ENCODE results near the gene OSMR. TPM values are rescaled to one million over a fixed set of nuclear protein-coding genes. Genes with fewer than 3 reads are reported as not detected.

OSMR gene
- total RNA-seq, 1 experiment from 2014 or later: 82.4 TPM

DNA sequence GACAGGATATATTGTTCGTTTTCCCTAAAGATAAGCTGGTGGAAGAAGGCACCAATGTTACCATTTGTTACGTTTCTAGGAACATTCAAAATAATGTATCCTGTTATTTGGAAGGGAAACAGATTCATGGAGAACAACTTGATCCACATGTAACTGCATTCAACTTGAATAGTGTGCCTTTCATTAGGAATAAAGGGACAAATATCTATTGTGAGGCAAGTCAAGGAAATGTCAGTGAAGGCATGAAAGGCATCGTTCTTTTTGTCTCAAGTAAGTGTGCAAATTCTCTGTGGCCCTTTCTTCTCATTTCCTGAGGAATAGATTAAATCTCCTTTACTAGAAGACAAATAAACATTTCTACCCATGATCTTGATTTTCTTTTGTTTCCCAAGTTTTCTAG, 38.0 kb downstream of the OSMR start:
- no peak for ATAC-seq
- POLR2A ChIA-PET: no interaction called here
- in situ Hi-C loops (cut with HindIII; ENCODE audit: low pct_unique_long_range_greater_than_20kb, low sequenced_read_pairs) (no loop called here), intact Hi-C loops (cut with micrococcal nuclease; ENCODE audit: unreplicated experiment) (no loop called here)
- no peaks in the 10 kb centered on the region for H3K27me3 ChIP-seq (ENCODE audit: control insufficient read depth, insufficient read depth, low read length)
- no peak overlapping the region for H3K4me3 ChIP-seq (ENCODE audit: low read depth in 2 of 2, low read length in 2 of 2)
- no peak overlapping the region for H3K27ac ChIP-seq (ENCODE audit: low read length)
- peaks cover 45% of the 10 kb centered on the region for H3K36me3 ChIP-seq (ENCODE audit: control insufficient read depth, insufficient read depth, low read length)
- H3K9me3 ChIP-seq (ENCODE audit: control insufficient read depth, insufficient read depth, low read depth, low read length): no peaks in the 10 kb centered on the region
- DNase-seq (ENCODE audit: low read depth, low spot score): no peak
- H3K4me1 ChIP-seq (ENCODE audit: control insufficient read depth, insufficient read depth, low read length): no peaks in the 10 kb centered on the region
- TF ChIP-seq POLR2AphosphoS5 (IDR thresholded peaks at IDR 0.05; ENCODE audit: low read depth, low read length): no peak
- no peak for TF ChIP-seq SIN3A (IDR thresholded peaks at IDR 0.05; ENCODE audit: borderline replicate concordance, insufficient read depth, low read depth, low read length)
- TF ChIP-seq, protein P1, sequence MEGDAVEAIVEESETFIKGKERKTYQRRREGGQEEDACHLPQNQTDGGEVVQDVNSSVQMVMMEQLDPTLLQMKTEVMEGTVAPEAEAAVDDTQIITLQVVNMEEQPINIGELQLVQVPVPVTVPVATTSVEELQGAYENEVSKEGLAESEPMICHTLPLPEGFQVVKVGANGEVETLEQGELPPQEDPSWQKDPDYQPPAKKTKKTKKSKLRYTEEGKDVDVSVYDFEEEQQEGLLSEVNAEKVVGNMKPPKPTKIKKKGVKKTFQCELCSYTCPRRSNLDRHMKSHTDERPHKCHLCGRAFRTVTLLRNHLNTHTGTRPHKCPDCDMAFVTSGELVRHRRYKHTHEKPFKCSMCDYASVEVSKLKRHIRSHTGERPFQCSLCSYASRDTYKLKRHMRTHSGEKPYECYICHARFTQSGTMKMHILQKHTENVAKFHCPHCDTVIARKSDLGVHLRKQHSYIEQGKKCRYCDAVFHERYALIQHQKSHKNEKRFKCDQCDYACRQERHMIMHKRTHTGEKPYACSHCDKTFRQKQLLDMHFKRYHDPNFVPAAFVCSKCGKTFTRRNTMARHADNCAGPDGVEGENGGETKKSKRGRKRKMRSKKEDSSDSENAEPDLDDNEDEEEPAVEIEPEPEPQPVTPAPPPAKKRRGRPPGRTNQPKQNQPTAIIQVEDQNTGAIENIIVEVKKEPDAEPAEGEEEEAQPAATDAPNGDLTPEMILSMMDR (IDR thresholded peaks at IDR 0.05): no peak
- TF ChIP-seq, protein P2, sequence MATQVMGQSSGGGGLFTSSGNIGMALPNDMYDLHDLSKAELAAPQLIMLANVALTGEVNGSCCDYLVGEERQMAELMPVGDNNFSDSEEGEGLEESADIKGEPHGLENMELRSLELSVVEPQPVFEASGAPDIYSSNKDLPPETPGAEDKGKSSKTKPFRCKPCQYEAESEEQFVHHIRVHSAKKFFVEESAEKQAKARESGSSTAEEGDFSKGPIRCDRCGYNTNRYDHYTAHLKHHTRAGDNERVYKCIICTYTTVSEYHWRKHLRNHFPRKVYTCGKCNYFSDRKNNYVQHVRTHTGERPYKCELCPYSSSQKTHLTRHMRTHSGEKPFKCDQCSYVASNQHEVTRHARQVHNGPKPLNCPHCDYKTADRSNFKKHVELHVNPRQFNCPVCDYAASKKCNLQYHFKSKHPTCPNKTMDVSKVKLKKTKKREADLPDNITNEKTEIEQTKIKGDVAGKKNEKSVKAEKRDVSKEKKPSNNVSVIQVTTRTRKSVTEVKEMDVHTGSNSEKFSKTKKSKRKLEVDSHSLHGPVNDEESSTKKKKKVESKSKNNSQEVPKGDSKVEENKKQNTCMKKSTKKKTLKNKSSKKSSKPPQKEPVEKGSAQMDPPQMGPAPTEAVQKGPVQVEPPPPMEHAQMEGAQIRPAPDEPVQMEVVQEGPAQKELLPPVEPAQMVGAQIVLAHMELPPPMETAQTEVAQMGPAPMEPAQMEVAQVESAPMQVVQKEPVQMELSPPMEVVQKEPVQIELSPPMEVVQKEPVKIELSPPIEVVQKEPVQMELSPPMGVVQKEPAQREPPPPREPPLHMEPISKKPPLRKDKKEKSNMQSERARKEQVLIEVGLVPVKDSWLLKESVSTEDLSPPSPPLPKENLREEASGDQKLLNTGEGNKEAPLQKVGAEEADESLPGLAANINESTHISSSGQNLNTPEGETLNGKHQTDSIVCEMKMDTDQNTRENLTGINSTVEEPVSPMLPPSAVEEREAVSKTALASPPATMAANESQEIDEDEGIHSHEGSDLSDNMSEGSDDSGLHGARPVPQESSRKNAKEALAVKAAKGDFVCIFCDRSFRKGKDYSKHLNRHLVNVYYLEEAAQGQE (IDR thresholded peaks at IDR 0.05; ENCODE audit: insufficient read depth in 1 of 2, low read depth in 2 of 2, low read length in 1 of 2): no peak
- TF ChIP-seq TCF7L2 (IDR thresholded peaks at IDR 0.05; ENCODE audit: low read depth, low read length): no peak
- BruUV-seq (replicated peaks): no TSS peak
- CTCF ChIA-PET: no interaction called here

DNA sequence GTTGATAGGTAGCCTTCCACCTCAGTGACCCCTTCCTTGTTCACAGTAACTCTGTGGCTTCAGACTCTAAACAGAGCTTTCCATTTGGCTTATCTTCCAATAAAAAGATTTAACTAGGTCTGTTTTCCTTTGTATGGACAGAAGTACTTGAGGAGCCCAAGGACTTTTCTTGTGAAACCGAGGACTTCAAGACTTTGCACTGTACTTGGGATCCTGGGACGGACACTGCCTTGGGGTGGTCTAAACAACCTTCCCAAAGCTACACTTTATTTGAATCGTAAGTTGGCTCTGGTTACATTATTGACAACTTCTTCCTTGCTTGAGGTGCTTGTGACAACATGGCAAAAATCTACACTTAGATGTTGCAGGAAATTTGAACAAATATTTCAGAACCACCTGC, 39.4 kb downstream of the OSMR start:
- POLR2A ChIA-PET: no interaction called here
- H3K4me3 ChIP-seq (ENCODE audit: low read depth in 2 of 2, low read length in 2 of 2): no peak overlapping the region
- H3K27ac ChIP-seq (ENCODE audit: low read length): no peak overlapping the region
- H3K27me3 ChIP-seq (ENCODE audit: control insufficient read depth, insufficient read depth, low read length): no peaks in the 10 kb centered on the region
- intact Hi-C loops (cut with micrococcal nuclease; ENCODE audit: unreplicated experiment) (no loop called here), in situ Hi-C loops (cut with HindIII; ENCODE audit: low pct_unique_long_range_greater_than_20kb, low sequenced_read_pairs) (no loop called here)
- BruUV-seq (replicated peaks): no TSS peak
- H3K36me3 ChIP-seq (ENCODE audit: control insufficient read depth, insufficient read depth, low read length): peaks cover 50% of the 10 kb centered on the region
- no peaks in the 10 kb centered on the region for H3K9me3 ChIP-seq (ENCODE audit: control insufficient read depth, insufficient read depth, low read depth, low read length)
- DNase-seq (ENCODE audit: low read depth, low spot score): no peak
- ATAC-seq: no peak
- no peaks in the 10 kb centered on the region for H3K4me1 ChIP-seq (ENCODE audit: control insufficient read depth, insufficient read depth, low read length)
- CTCF ChIA-PET: no interaction called here
- TF ChIP-seq, protein P1 (IDR thresholded peaks at IDR 0.05): no peak
- TF ChIP-seq TCF7L2 (IDR thresholded peaks at IDR 0.05; ENCODE audit: low read depth, low read length) (no peak), SIN3A (IDR thresholded peaks at IDR 0.05; ENCODE audit: borderline replicate concordance, insufficient read depth, low read depth, low read length) (no peak), POLR2AphosphoS5 (IDR thresholded peaks at IDR 0.05; ENCODE audit: low read depth, low read length) (no peak)
- TF ChIP-seq, protein P2 (IDR thresholded peaks at IDR 0.05; ENCODE audit: insufficient read depth in 1 of 2, low read depth in 2 of 2, low read length in 1 of 2): no peak
